ENCODE data around the gene RNF113A. TPM values are rescaled to one million over a fixed set of nuclear protein-coding genes. Genes with fewer than 3 reads are reported as not detected.

The RNF113A gene
- total and polyA plus RNA-seq, 2 experiments from 2014 or later = 10.2 to 23.3 TPM

DNA sequence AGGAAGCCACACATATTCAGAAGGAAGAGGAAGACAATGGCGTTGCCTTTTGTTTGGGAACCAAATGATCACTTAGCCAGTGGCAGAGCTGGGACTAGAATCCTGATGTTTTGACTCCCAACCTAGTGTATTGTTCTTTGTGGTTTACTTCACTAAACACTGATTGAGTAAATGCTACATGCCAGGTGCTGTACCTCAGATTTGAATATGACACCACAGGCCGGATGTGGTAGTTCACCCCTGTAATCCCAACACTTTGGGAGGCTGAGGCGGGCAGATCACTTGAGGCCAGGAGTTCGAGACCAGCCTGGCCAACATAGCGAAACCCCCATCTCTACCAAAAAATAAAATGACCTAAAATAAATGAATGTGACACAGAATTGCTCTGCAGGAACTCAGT lies 8.5 kb upstream of the RNF113A start (continued):
- TF ChIP-seq, protein P1, sequence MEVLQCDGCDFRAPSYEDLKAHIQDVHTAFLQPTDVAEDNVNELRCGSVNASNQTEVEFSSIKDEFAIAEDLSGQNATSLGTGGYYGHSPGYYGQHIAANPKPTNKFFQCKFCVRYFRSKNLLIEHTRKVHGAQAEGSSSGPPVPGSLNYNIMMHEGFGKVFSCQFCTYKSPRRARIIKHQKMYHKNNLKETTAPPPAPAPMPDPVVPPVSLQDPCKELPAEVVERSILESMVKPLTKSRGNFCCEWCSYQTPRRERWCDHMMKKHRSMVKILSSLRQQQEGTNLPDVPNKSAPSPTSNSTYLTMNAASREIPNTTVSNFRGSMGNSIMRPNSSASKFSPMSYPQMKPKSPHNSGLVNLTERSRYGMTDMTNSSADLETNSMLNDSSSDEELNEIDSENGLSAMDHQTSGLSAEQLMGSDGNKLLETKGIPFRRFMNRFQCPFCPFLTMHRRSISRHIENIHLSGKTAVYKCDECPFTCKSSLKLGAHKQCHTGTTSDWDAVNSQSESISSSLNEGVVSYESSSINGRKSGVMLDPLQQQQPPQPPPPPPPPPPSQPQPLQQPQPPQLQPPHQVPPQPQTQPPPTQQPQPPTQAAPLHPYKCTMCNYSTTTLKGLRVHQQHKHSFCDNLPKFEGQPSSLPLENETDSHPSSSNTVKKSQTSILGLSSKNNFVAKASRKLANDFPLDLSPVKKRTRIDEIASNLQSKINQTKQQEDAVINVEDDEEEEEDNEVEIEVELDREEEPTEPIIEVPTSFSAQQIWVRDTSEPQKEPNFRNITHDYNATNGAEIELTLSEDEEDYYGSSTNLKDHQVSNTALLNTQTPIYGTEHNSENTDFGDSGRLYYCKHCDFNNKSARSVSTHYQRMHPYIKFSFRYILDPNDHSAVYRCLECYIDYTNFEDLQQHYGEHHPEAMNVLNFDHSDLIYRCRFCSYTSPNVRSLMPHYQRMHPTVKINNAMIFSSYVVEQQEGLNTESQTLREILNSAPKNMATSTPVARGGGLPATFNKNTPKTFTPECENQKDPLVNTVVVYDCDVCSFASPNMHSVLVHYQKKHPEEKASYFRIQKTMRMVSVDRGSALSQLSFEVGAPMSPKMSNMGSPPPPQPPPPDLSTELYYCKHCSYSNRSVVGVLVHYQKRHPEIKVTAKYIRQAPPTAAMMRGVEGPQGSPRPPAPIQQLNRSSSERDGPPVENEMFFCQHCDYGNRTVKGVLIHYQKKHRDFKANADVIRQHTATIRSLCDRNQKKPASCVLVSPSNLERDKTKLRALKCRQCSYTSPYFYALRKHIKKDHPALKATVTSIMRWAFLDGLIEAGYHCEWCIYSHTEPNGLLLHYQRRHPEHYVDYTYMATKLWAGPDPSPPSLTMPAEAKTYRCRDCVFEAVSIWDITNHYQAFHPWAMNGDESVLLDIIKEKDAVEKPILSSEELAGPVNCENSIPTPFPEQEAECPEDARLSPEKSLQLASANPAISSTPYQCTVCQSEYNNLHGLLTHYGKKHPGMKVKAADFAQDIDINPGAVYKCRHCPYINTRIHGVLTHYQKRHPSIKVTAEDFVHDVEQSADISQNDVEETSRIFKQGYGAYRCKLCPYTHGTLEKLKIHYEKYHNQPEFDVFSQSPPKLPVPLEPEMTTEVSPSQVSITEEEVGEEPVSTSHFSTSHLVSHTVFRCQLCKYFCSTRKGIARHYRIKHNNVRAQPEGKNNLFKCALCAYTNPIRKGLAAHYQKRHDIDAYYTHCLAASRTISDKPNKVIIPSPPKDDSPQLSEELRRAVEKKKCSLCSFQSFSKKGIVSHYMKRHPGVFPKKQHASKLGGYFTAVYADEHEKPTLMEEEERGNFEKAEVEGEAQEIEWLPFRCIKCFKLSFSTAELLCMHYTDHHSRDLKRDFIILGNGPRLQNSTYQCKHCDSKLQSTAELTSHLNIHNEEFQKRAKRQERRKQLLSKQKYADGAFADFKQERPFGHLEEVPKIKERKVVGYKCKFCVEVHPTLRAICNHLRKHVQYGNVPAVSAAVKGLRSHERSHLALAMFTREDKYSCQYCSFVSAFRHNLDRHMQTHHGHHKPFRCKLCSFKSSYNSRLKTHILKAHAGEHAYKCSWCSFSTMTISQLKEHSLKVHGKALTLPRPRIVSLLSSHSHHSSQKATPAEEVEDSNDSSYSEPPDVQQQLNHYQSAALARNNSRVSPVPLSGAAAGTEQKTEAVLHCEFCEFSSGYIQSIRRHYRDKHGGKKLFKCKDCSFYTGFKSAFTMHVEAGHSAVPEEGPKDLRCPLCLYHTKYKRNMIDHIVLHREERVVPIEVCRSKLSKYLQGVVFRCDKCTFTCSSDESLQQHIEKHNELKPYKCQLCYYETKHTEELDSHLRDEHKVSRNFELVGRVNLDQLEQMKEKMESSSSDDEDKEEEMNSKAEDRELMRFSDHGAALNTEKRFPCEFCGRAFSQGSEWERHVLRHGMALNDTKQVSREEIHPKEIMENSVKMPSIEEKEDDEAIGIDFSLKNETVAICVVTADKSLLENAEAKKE (CRISPR knock-in tag; IDR thresholded peaks at IDR 0.05) = no peak

DNA sequence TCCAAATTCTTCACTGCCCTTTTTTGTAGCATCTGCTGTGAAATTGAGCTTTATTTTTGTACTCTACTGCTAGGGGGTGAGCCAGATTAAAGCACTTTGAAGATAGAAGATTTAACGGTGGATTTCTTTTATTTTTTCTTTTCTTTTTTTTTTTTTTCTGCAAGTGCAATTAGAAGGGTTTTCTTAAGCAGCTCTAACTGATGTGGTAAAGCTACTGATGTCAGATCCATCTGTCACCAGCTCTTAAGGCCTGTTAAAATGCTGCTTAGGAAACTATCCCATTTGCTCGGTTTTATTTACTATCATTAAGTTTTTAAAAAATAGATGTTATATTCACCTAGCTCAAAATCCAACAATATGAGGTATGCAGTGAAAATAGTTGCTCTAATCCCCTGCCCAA lies 7.2 kb upstream of the RNF113A start:
- H3K4me2 ChIP-seq = no peak overlapping the region
- no peak overlapping the region for H3K4me3 Mint-ChIP-seq
- TF ChIP-seq NANOG (IDR thresholded peaks at IDR 0.05; ENCODE audit: borderline replicate concordance) = no peak
- no peak for TF ChIP-seq EZH2 (IDR thresholded peaks at IDR 0.05; ENCODE audit: low read depth, unreplicated experiment)
- TF ChIP-seq EZH2phosphoT487 (IDR thresholded peaks at IDR 0.05; ENCODE audit: unreplicated experiment) = no peak
- no peak for TF ChIP-seq CREB1 (CRISPR knock-in tag; IDR thresholded peaks at IDR 0.05; ENCODE audit: low read depth)
- TF ChIP-seq ZNF331 (CRISPR knock-in tag; IDR thresholded peaks at IDR 0.05; ENCODE audit: low read depth) = no peak
- TF ChIP-seq, protein P2, sequence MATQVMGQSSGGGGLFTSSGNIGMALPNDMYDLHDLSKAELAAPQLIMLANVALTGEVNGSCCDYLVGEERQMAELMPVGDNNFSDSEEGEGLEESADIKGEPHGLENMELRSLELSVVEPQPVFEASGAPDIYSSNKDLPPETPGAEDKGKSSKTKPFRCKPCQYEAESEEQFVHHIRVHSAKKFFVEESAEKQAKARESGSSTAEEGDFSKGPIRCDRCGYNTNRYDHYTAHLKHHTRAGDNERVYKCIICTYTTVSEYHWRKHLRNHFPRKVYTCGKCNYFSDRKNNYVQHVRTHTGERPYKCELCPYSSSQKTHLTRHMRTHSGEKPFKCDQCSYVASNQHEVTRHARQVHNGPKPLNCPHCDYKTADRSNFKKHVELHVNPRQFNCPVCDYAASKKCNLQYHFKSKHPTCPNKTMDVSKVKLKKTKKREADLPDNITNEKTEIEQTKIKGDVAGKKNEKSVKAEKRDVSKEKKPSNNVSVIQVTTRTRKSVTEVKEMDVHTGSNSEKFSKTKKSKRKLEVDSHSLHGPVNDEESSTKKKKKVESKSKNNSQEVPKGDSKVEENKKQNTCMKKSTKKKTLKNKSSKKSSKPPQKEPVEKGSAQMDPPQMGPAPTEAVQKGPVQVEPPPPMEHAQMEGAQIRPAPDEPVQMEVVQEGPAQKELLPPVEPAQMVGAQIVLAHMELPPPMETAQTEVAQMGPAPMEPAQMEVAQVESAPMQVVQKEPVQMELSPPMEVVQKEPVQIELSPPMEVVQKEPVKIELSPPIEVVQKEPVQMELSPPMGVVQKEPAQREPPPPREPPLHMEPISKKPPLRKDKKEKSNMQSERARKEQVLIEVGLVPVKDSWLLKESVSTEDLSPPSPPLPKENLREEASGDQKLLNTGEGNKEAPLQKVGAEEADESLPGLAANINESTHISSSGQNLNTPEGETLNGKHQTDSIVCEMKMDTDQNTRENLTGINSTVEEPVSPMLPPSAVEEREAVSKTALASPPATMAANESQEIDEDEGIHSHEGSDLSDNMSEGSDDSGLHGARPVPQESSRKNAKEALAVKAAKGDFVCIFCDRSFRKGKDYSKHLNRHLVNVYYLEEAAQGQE (IDR thresholded peaks at IDR 0.05; ENCODE audit: unreplicated experiment) = no peak

More for the DNA sequence above, 7.2 kb upstream of the RNF113A start:
- Histone ChIP-seq H3K27me3 (ENCODE audit: insufficient read depth) (no peaks in the 10 kb centered on the region), H4K20me1 (replicated peaks; ENCODE audit: insufficient read depth) (no peaks in the 10 kb centered on the region), H3F3A (replicated peaks; ENCODE audit: low read depth) (no peaks in the 10 kb centered on the region), H3K36me3 (ENCODE audit: insufficient read depth) (no peaks in the 10 kb centered on the region), H2AFZ (no peak overlapping the region), H3K9me2 (ENCODE audit: insufficient read depth) (no peaks in the 10 kb centered on the region), H3K4me1 (ENCODE audit: insufficient read depth) (no peaks in the 10 kb centered on the region), H3K4me3 (no peak overlapping the region), H3K79me2 (replicated peaks; ENCODE audit: insufficient read depth) (peaks cover 2% of the 10 kb centered on the region; the same call in 1 of the 2 replicates), H3K27ac (ENCODE audit: low read depth) (no peak overlapping the region)
- H3K4me1 Mint-ChIP-seq = peaks cover 4% of the 10 kb centered on the region; the same call in 2 of the 3 replicates
- DNase-seq (ENCODE audit: low spot score) (no peak), ATAC-seq (no peak)
- no peak overlapping the region for H3K27ac Mint-ChIP-seq
- peaks cover 2% of the 10 kb centered on the region for H3K27me3 Mint-ChIP-seq (ENCODE audit: insufficient read depth, low read depth, poor library complexity)
- H3K9me3 Mint-ChIP-seq = no peaks in the 10 kb centered on the region
- H3K36me3 Mint-ChIP-seq (ENCODE audit: low read depth) = peaks cover 11% of the 10 kb centered on the region; the same call in 2 of the 3 replicates
